Inflammatory macrophage treated with lipopolysaccharide for 1 hour (primary cell): Measurements from ENCODE around the gene RPL19.
"Not testable (repeated sequence)": the region's sequence is repeated elsewhere in the genome, so short reads cannot be mapped to it uniquely, and the experiment has no call there.

ENCODE experiments used
- DNase-seq, 2 donors: peaks; one replicate each; pipeline ENCODE4 v3.0.0-alpha.2; 2020 to 2022

RPL19 gene

DNA sequence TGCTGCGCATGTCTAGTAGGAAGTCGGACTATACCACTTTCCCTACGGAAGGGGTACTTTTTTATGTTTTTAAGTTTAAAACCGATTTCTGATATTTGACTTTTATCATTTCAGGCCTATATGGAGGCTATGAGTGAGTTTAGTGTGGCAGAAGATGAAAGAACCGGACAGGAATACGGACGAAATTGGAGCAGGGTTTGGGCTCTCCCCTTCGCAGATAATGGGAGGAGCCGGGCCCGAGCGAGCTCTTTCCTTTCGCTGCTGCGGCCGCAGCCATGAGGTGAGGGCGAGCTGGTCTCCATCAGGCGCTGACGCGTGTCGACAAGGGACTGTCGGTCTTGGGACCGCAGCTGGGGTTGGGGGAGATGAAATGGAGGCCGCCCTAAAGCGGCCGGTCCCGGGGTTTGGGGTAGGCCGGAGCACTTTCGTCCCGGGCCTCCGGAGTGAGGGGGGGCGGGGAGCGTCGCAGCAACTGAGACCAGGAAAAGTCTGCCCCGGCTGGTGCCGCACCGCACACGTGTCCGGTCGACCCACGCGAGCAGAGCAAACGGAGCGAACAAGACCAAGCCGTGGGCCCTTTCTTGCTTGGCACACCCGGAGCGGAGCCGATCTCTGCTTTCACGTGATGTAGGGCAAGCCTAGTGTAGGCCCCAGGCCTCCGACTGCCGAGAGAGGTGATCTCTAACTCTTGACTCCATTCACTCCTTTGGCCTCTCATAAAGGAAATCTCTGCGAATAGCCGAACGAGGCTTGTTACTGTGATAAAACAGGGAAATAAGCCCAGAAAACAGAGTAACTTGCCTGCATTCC lies at the start of gene RPL19:
Gene RPL19 (plus strand): TSS at position 214 of the 810 bp plus-strand sequence. CDS start 62 bp downstream, at position 276.
- DNase-seq, result peak in 1 of 2 donors; percentile 56

DNA sequence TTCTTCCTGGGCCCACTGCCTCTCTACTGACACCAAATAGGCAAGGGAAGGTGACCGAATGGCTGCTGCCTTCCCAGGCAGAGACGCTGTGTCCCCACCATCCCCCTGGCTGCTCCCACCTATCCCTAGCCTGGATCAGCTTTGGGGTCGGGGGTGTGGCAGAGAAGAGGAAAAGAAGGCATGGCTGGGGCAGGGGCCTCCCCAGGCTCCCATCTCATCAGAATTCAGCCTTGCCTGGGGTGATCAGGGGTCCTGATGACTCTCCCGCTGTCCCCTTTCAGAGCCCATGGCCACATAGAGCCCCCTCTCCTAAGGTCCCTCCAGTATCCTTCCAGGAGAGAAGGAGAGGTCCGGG lies 49.3 kb upstream of the RPL19 start:
- no peak for DNase-seq

DNA sequence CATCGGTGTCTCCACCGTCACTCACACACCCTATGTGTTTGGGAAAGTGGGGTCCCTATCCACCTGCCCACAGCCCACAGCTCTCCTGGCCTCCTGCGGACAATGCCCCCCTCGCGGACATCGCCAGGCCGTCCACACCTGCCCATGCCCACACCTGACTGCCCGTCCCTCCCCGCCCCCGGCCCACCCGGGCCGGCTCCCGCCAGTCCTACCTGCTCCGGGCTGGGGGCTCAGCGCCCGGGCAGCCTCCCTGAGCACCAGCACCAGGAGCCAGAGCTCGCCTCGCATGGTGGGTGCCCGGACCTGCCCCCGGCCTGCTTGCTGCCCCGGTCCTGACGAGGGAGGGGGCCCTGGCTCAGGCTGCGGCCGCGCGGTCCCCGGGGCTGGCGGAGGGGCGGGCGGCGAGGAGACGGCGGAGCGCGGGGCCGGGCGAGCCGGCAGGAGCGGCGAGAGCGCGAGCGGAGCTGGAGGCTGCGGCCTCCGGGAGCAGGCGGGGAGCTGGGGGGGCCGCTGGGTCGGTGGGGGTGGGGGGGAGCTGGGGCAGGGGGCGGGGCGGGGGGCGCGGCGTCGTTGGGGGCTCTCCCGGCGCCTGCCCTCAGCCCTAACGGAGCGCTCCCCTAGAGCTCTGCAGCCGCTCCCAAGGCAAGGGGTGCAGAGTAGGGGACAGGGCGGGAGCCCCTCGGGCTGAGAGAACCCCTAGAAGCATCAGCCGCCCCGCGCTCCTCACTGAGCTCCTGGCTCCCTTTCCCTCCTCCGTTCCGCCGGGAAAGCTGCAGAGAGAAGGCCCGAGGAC lies 48.7 kb upstream of the RPL19 start, which contains the start of gene PLXDC1:
Gene PLXDC1 (minus strand): TSS at position 488 of the 793 bp plus-strand sequence. CDS start 200 bp downstream, at position 288.
- DNase-seq, result no peak

DNA sequence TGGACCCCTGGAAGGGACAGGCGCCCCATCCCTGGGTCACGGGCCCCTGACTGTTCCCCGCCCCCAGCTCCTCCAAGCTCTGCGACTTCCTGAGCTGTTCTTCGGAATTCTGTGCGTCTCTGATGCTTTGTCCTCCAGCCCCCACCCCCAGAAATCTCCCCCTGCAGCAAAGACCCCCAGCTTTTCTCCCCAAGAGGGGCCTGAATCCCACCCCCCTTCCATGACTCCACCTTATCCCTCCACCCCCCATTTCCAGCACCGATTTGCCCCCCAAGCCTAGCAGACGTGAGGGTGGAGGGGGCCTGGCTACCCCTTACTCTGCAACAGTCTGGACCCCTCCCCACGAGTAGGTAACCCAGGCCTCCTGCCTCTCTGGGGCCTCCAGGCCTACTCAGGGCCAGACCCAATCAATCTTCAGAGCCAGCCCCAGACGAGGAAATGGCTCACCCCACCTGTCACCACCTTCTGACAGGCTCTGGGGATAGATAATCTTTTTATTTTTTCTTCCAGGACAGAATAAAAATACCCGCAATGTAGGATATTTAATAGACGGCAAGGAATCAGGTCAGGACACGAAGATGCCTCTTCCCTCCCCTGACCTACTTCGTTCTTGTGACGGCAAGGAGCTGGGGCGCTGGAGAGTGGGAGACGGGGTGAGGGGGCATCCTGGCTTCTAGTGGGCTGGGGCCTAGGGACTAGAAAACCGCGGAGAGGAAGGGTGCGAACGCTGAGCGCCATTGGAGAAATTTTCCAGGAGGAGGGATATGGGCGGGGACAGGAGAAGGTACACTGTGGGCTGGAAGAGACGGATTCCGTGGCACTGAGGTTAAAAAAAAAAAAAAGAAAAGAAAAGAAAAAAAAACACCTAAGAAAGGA lies 47.9 kb upstream of the RPL19 start:
- no peak for DNase-seq

DNA sequence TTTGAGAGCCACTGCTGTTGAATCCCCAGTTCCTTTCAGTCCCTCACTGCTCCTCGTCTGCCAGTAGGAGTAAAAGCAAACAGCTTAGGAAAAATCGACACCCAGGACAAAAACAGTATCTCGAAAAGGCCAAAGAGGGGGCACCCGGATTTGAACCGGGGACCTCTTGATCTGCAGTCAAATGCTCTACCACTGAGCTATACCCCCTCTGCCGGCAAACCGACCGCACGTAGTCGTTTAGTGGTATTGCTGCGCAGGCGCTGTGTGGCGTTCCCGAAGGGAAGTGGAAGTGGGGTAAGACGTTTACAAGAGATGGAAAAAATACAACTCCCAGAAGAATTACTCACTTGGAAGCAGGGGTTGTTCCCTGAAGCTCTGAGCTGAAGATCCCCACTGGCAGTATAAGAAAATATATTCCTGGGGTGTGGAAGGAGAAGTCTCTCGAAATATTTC lies 46.5 kb upstream of the RPL19 start:
- DNase-seq, result peak; percentile 76 to 99

DNA sequence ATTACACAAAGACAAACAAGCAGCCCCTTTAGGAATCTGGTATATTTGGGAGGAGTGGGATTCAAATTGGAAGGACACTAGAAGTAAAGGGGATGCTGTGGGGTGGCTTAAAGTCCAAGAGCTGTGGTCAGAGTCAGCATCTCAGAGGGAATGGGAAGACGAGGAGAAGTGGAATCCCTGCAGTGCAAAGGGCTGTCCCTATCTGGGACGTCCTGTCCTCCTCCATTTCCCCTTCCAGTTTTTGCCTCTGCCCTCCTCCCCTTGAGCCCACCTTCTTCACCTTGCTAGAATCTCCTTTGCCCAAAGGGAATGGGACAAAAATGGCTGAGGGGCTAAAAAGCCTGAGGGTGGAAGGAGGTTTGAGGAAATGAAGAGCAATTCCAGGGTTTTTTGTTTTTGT lies 44.4 kb upstream of the RPL19 start:
- no peak for DNase-seq

DNA sequence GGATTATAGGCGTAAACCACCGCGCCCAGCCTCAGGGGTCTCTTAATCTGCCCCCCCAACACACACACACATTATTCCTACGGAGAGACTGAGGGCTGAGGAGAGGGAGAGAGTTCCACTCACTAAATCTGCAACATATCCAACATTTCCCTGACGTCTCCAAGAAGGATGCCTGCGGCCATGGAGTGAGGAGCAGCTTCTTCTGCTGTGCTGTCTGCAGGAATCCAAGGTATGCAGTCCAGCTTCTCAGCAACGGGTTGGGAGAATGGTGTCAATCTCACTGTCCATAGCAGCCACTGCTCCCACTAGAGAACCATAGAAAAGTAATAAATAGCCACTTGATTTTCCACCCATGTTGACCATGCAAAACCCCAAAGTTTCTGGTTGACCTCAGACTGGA lies 43.6 kb upstream of the RPL19 start:
- no peak for DNase-seq

DNA sequence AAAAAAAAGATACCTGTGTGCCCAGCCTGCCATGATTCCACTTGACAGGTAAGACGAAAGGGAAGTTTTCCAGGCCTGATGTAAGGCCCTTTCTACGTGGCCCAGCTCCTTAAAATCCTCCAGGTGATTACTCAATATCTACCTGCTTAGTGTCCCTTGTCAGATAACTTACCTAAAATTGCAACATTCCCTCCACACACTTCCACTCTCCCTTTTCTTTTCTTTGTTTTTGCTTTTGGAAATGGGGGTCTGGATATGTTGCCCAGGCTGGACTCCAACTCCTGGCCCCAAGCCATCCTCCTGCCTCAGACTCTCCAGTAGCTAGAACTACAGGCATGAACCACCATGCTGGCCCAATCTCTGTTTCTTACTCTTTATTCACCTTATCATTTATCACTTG lies 41.5 kb upstream of the RPL19 start:
- no peak for DNase-seq

DNA sequence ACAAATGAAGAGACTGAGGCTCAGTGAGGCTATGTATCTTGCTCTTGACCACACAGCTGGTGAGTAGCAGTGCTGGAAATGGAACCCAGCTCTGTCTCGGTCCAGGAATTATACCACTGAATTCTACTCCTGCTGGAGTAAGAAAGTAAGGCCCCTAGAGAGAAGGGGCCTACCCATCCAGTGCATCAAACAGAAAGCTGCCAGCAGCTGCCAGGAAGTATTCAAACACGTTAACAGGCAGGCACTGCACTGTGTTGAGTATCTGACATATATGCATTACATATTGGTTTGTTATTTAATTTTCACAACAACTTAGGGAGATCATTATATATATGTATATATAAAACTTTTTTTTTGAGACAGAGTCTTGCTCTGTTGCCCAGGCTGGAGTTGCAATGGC lies 38.1 kb upstream of the RPL19 start:
- no peak for DNase-seq

DNA sequence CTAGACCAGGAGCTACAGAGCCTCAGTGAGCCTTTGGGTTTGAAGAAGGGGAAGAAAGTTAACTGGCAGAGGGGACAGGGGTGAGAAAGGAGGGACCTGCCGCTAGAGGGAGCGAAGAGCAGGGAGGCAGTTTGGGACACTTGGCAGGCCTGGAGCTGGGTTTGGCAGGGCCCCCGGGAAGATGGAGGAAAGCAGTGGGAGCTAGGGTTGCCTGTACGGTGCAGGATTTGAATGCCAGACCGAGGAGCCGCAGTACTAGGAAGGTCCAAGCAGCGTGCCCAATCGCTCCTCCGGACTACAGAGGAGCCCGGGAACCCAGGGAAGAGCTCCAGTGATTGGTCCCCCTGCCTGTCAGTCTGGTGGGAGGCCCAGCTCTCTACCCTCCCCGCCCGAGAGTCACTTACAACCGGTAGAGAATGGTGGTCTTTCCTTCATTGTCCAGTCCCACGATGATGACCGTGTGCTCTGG lies 35.4 kb upstream of the RPL19 start:
- peak; percentile 66 to 82 for DNase-seq

DNA sequence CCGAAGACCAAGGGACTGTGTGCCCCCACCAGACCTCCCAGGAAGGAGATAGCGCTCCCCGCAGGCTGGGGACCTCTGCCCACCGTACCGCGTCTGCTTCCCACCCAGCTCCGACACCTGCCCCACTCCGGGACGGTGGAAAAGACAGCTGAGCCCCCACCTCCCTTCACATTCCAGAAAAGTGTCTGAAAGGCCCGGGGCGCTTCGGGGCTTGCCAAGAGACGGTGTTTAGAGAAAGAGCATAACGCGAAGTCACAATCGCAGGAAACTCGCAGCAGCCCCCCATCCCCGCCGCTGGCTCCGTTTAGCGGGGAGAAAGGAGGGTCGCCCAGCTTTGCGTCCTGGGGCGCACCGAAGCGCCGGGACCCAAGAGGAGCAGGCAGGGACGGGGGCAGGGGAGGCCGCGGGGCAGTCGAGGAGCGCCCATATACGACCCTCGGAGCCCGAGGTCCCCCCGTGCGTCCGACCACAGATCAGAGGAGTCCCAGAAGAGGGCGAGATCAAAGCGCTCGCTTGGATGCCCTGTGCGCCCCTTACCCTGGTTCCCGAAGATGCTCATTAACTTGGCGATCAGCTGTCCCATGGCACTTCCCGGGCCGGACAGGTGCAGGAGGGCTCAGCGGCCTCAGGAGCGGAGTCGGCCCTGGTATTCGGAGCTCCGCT lies 34.8 kb upstream of the RPL19 start:
- DNase-seq, result no peak

DNA sequence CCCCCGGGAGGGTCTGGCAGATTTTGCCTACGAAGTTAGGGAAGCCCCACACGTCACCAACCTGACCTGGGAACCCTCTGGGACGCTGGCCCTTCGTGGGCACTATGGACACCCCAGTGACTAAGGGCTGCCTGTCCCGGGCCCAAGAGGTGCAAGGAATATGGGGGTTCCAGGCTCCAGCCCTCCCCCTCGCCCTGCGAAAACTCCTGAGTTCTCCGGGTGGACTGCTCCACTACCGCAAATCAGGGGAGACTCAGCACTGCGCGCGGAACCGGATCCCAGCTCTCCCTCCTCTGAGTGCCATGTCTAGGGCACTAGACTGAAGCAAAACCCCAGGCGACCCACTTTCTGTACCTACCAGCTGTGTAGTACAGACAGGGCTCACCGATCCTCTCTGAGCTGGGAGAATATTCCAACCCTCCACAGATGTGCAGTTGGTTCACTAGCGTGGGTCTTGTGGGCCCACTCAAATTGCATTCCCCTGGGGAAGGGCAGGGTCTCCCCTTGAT lies 34.2 kb upstream of the RPL19 start, which contains the start of gene ARL5C:
Gene ARL5C (minus strand): TSS at position 321 of the 509 bp plus-strand sequence. CDS start 401 bp downstream, outside the sequence.
- no peak for DNase-seq

DNA sequence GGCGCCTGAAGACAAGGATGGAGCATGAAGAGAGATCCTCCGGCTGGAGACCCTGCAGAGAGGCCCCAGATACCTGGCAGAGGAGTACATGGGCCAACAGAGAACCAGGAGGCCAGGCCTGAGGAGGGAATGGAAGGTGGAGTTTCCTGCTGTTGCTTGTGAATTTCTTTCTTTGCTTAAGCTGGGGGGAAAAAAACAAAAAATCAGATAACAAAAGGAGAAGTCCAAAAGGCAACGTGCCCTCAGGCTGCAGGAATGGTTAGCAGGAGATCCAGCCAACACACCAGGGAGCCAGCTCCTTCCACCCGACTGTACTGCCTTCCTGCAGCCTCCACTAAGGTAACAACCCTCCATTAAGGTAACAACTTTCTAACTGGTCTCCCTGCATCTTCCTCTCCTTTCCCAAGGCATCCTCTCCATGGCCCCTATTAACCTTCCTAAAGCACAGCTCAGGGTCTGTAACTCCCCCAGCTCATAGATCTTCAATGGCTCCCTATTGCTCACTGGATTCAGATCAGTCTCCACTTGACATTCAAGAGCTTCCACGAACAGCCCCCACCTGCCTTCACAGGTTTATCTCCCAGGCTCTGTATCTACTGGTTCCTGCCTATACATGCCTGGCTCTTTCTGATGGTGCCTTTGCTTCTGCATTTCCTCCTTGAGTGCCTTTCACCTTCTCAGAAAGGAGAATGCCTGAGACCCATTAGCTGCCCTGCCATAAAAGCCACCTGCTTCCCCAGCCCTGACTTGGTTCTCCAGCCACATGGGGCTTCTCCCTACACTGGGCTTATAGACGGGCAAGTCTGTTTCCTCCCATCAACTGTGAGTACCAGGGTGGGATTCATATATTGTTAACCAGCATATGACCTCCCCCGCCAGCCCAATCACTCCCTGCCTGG lies 33.4 kb upstream of the RPL19 start:
- DNase-seq, result no peak

DNA sequence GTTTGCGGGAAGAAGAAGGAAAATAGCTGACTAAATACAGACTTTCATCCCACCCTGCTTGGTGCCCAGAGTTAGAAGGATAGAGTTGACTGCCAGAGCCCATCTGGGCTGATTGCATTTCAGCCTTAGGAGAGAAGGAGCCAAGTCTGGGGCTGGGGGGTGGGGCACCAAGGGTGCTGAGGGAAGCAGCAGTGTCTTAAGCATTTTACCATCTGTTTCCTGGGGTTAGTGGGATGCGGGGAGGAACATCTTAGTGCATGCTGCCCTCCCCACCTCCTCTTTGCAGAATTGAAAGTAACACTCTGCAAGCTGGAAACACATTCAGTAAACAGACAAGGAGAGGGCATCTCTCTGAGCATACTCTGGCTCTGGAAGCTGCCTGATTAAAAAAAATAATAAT lies 32.6 kb upstream of the RPL19 start:
- DNase-seq, result peak in 1 of 2 donors; percentile 17

DNA sequence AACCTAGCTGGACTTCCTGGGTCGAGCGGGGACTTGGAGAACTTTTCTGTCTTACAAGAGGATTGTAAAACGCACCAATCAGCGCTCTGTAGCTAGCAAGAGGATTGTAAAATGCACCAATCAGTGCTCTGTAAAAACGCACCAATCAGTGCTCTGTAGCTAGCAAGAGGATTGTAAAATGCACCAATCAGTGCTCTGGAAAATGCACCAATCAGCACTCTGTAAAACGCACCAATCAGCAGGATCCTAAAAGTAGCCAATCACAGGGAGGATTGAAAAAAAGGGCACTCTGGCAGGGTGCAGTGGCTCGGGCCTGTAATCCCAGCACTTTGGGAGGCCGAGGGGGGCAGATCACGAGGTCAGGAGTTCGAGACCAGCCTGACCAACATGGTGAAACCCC lies 31.6 kb upstream of the RPL19 start:
- DNase-seq, result not testable (repeated sequence)

DNA sequence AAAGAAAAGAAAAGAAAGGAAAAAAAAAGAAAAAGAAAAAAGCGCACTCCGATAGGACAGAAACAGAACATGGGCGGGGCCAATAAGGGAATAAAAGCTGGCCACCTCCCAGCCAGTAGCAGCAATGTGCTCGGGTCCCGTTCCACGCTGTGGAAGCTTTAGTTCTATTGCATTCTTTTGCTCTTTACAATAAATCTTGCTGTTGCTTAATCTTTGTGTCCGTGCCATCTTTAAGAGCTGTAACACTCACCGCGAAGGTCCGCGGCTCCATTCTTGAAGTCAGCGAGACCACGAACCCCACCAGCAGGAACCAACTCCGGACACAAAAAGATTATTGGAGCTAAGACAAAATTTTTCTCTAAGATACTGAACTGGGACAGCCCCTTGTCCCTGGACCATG lies 31.0 kb upstream of the RPL19 start:
- DNase-seq, result no peak

DNA sequence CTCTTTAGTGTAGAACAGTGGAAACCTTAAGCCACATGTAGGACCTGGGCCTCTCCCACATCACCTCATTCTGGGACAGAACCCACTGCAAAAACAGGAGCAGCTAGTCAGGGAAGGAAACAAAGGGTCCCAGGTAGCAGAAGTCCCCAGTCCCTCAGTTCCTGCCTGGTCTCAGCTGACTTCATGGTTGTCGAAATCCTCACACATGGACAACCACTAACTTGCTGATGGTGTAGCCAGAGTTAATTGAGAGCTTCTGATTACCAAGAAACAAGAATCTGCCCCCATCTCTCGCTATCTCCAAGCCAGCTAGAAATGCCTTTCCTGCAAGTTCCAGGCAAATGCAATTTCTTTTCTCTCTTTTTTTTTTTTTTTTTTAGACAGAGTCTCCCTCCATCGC lies 30.6 kb upstream of the RPL19 start:
- no peak for DNase-seq

DNA sequence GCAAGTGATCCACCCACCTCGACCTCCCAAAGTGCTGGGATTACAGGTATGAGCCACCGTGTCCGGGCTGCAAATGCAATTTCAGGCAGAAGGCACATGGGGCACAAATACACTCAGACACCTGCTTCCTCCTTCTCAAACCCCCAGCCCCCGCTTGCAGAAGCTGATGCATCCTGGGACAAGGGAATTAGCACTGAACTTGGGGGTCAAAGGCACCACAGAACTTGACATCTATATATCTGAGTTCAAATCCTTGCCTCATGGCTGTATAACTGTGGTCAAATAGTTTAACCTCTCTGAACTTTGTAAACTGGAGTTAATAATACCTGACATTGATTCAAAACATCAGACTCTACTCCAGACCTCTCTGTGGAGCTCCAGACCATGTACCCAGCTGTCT lies 30.0 kb upstream of the RPL19 start:
- no peak for DNase-seq

DNA sequence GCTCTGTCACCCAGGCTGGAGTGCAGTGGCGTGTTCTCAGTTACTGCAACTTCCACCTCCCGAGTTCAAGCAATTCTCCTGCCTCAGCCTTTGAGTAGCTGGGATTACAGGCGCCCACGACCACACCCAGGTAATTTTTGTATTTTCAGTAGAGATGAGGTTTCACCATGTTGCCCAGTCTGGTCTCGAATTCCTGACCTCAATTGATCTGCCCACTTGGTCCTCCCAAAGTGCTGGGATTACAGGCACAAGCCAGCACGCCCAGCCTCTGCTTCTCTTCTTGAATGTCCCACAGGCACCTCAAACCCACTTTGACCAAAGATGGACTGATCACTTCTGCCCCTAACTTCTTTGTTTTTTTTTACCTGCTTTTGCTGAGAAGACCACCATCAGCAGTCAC lies 29.5 kb upstream of the RPL19 start:
- no peak for DNase-seq

DNA sequence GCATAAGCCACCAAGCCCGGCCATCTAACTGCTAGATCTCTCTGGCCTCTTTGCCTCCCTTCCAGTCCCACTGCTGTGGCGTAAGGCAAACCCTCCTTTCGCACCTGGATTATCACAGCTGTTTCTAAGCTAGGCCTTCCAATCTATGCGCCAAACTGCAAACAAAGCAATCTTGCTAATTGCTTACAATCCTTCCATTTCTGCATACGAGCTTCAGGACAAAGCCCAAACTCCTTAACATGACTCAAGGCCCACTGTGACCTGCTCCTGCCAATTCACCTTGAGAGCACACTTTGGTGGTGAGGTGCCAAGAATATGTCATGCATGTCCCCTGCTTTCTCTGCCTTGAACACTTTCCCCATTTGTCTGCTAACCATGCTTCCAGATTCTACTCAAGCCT lies 28.1 kb upstream of the RPL19 start:
- no peak for DNase-seq

DNA sequence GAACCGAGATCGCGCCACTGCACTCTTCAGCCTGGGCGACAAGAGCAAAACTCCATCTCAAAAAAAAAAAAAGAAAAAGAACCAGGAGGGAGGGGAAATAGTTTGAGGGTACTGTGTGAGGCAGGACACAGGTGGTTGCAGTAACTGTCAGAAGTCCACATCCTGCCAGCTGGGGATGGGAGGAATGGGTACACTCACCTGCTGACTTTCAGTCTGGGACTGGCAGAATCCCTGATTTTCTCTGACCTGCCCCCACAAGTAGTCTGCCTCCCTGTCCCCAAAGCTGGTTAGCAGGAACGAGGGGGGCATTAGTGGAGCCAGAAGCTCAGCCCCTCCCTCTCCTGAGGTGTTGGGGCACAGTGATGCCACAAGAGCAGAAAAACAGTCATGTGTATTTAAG lies 27.0 kb upstream of the RPL19 start:
- DNase-seq, result no peak
